ENCODE results near the gene RAPGEF3.

- no peak for TF ChIP-seq CTCF (IDR thresholded peaks at IDR 0.05)
- no peak for TF ChIP-seq POLR2A (IDR thresholded peaks at IDR 0.05)
Observed at GRCh38 chr12:47754126-47754525, 4.6 kb downstream of the RAPGEF3 start.
